Activated naive CD4-positive, alpha-beta T cell treated with anti-CD3 and anti-CD28 coated beads, Interleukin-2, amount 50 U/mL, for 72 hours (primary cell): Measurements from ENCODE around the gene RAI14. TPM values are rescaled to one million over a fixed set of nuclear protein-coding genes. Genes with fewer than 3 reads are reported as not detected.
"Not testable (repeated sequence)": the region's sequence is repeated elsewhere in the genome, so short reads cannot be mapped to it uniquely, and the experiment has no call there.

Experiments used
- ATAC-seq, 2 donors: fragments of 150-1000 bp; cut with Tn5 transposase; 2 replicates each; pipeline ENCODE4 v1.10.0; 2021; ENCODE audit warnings: mild to moderate bottlenecking in 2 of 2, moderate library complexity in 2 of 2
- DNase-seq, 2 donors: peaks; one replicate each; pipeline ENCODE4 v3.0.0; 2021 to 2022; ENCODE audit warnings: low spot score in 2 of 2
- H3K27ac Mint-ChIP-seq, 2 donors: one replicate each; pipeline ENCODE4 v1.8.0; 2022; ENCODE audit warnings: mild to moderate bottlenecking in 2 of 2, mixed read lengths in 2 of 2
- H3K36me3 Mint-ChIP-seq, 2 donors: one replicate each; pipeline ENCODE4 v1.8.0; 2022; ENCODE audit warnings: mixed read lengths in 2 of 2
- H3K9me3 Mint-ChIP-seq, 2 donors: one replicate each; pipeline ENCODE4 v1.8.0; 2022; ENCODE audit warnings: mixed read lengths in 2 of 2
- total RNA-seq, 2 donors: library from RNA; stranded (reverse); gene quantifications; one replicate each; pipeline ENCODE4 v1.2.3, GENCODE V29; 2022

Gene RAI14
- total RNA-seq, 2 donors from 2014 or later: 1.0 to 4.7 TPM

DNA sequence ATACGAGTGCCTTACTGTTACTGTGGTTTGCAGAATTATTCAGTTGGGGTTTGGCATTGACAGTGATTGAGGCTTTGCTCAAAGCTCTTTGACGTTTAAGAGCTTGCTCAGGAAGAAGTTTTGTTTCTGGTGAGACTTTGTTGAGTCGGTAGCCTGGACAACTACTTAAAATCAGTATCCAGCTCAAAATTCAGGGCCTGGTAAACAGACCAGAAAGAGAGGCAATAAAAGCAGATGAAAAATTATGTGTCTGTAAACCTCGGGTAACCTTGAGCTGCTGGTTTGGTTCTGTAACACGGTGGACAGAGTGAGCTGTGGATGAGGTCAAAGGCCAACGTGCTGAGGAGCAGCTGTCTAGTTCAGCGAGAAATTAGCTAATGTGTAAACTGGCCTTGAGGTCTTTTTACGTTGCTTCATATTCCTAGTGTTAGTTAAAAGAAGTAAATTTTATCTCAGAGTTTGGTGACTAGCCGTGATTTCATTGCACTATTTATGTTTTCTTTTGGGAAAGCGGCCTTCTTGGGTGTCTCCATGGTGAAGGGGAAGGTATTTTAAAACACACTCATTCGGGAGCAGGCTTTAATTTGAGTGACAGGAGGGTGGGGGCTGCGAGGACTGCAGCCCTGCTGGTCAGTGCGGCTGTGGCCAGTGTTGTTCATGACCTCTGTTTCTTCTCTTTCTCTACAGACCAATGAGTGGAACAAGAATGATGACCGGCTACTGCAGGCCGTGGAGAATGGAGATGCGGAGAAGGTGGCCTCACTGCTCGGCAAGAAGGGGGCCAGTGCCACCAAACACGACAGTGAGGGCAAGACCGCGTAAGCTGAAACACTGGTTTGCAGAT lies 100.9 kb downstream of the RAI14 start:
- H3K9me3 Mint-ChIP-seq: no peaks in the 10 kb centered on the region
- no peak overlapping the region for H3K27ac Mint-ChIP-seq
- H3K36me3 Mint-ChIP-seq: no peaks in the 10 kb centered on the region
- no peak for DNase-seq
- ATAC-seq: no peak

DNA sequence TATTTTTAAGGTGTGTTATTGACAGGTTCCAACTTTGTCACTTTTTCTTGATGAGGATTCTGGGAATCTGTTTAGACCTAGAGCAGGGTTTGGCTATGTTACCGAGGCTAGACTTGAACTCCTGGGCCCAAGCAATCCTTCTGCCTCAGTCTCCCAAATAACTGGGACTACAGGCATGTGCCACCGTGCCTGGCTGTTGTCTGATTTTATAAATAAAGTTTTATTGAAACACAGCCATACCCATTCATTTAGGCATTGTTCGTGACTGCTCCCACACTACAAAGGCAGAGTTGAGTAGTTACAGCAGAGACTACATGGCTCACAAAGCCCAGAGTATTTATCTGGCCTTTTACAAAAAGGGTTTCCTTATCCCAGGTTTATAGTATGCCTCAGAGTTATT lies 102.4 kb downstream of the RAI14 start:
- H3K9me3 Mint-ChIP-seq: no peaks in the 10 kb centered on the region
- DNase-seq (no peak), ATAC-seq (no peak)
- no peaks in the 10 kb centered on the region for H3K36me3 Mint-ChIP-seq
- no peak overlapping the region for H3K27ac Mint-ChIP-seq

DNA sequence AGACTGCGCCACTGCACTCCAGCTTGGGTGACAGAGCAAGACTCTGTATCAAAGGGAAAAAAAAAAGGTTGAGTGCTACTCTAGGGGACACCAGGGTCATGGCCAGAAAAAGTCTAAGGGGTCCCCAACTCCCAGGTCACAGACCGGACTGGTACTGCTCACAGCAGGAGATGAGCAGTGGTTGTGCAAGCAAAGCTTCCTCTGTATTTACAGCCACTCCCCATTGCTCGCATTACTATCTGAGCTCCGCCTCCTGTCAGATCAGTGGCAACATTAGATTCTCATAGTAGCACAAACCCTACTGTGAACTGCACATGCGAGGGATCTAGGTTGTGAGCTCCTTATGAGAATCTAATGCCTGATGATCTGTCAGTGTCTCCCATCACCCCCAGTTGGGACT lies 103.1 kb downstream of the RAI14 start:
- not testable (repeated sequence) for H3K9me3 Mint-ChIP-seq, ATAC-seq, DNase-seq, H3K36me3 Mint-ChIP-seq, H3K27ac Mint-ChIP-seq

DNA sequence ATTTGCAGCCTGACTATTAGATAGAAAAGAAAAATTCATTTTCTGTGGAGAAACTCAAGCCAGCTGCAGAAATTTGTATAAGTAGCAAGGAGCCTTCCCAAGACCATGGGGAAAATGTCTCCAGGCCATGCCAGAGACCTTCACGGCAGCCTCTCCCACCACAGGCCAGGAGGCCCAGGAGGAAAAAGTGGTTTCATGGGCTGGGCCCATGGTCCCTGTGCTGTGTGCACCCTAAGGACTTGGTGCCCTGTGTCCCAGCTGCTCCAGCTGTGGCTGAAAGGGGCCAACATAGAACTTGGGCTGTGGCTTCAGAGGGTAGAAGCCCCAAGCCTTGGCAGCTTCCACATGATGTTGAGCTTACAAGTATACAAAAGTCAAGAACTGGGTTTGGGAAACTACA lies 109.5 kb downstream of the RAI14 start:
- Mint-ChIP-seq H3K36me3 (no peaks in the 10 kb centered on the region), H3K27ac (no peak overlapping the region), H3K9me3 (no peaks in the 10 kb centered on the region)
- DNase-seq: no peak
- no peak for ATAC-seq

DNA sequence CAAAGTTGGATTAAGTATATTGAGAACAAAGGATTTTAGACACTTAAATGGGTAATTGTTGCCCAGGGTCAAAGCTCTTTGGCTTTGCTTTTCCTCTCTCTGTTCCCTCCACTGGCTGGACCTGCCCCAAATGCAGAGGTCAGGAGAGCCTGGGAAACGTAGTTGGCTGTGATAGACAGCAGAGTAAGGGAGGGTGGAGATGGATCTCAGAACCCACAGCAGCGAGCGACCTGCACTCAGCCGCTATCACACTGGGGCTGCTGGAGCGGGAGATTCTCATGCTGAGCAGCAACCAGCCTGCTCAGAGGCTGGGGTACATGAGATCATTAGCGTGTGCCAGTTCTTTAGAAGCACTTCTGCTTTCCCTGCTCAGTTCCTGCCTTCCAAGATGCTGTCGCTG lies 111.1 kb downstream of the RAI14 start:
- DNase-seq (no peak), ATAC-seq (no peak)
- Mint-ChIP-seq H3K9me3 (no peaks in the 10 kb centered on the region), H3K36me3 (no peaks in the 10 kb centered on the region), H3K27ac (no peak overlapping the region)

DNA sequence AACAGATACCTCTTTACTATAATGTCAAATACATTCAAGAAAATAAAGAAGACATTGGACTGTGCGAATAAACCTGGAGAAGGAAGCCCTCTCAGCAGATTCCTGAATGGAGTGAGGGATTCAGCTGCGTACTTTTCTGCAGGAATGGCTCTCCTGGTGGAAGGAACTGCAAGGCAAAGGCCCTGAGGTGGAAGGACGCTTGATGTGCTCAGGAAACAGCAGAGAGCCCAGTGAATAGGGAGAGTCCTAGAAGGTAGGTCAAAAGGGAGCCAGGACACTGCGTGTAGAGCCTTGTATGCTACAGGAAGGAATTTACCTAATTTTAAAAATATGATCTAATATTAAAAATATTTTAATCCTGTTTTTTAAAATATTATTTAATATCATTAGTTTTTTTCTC lies 114.4 kb downstream of the RAI14 start:
- Mint-ChIP-seq H3K9me3 (peaks cover 4 to 6% of the 10 kb centered on the region in 2 donors), H3K27ac (no peak overlapping the region)
- DNase-seq: no peak

DNA sequence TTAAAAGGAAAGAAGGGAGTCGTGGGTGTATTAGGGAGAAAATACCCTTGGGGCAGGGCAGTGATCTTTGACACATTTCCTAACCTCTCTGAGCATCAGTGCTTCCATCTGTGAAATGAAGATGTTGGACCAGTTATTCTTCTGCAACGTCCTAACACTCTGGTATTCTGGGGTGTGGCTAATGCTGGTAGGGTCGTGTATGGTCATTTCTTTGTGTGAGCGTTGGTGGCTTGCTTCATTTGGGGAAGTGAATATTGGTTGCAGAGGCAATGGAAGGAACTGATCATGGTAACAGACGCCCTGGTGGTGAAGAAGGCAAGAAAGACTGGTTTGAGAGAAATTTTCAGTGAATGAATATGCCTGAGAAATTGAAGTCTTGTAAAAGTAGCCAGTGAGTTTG lies 114.9 kb downstream of the RAI14 start:
- H3K9me3 Mint-ChIP-seq: peaks cover 4 to 11% of the 10 kb centered on the region in 2 donors
- no peak overlapping the region for H3K27ac Mint-ChIP-seq
- no peak for DNase-seq
- peaks cover 4 to 10% of the 10 kb centered on the region in 2 donors for H3K36me3 Mint-ChIP-seq
- ATAC-seq: no peak

More for the DNA sequence above, 114.4 kb downstream of the RAI14 start:
- peaks cover 4 to 10% of the 10 kb centered on the region in 2 donors for H3K36me3 Mint-ChIP-seq
- no peak for ATAC-seq

DNA sequence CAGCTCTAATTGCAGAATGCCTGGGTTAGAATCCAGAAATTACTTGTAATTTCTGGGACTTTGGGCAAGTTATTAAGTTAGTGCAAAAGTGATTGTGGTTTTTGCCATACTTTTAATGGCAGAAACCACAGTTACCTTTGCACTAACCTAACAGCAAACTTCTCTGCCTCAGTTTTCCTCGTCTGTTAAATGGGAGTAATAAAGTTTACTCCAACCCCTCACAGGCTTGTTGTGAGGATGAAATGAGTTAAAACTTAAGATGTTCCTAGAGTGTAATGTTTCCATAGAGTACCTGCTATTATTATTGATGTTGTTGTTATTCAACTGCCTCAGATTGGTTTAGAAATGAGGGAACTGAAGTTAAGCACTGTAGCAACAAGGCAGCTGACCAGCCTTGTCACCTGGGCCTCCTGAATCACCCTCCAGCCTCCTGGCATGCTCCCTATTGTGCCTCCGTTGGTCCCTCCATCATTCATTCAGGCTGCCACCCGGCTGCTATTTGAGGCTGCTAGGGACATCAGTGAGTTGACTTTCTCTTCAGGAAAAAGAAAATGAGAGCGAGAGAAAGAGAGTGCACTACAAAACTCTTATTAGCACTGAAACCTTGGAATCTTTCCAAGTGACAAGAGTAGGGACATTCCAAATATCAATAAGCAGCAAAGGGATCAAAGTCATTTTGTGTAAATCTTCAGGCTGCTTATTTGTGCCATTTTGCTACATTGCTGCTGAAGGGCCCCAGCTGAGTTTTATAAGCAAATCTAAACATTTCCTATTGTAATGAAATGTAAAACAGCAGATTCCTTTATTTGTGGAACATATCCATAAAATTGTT lies 116.4 kb downstream of the RAI14 start:
- H3K36me3 Mint-ChIP-seq: peaks cover 4 to 10% of the 10 kb centered on the region in 2 donors
- H3K9me3 Mint-ChIP-seq: peaks cover 4 to 11% of the 10 kb centered on the region in 2 donors
- no peak overlapping the region for H3K27ac Mint-ChIP-seq
- DNase-seq (no peak), ATAC-seq (no peak)

DNA sequence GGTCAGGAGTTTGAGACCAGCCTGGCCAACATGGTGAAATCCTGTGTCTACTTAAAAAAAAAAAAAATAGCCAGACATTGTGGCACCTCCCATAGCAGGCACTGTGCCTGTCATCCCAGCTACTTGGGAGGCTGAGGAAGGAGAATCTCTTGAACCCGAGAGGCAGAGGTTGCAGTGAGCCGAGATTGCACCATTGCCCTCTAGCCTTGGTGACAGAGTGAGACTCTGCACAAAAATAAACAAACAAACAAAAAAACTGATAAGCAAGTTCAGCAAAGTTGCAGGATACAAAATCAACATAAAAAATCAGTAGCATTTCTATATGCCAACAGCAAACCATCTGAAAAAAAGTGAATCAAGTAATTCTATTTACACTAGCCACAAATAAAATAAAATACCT lies 118.0 kb downstream of the RAI14 start:
- Mint-ChIP-seq H3K36me3 (peaks cover 4 to 10% of the 10 kb centered on the region in 2 donors), H3K27ac (no peak overlapping the region), H3K9me3 (peaks cover 4 to 11% of the 10 kb centered on the region in 2 donors)
- ATAC-seq (no peak), DNase-seq (no peak)

DNA sequence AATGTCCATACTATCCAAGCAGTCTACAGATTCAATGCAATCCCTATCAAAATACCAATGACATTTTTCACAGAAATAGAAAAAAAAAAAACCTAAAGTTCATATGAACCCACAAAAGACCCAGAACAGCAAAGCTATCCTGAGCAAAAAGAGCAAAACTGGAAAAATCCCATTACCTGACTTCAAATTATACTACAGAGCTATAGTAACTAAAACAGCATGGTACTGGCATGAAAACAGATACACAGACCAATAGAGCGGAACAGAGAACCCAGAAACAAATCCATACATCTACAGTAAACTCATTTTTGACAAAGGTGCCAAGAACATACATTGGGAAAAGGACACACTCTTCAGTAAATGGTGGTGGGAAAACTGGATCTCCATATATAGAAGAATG lies 118.5 kb downstream of the RAI14 start:
- DNase-seq, ATAC-seq, H3K27ac Mint-ChIP-seq: not testable (repeated sequence)
- Mint-ChIP-seq H3K36me3 (peaks cover 4 to 10% of the 10 kb centered on the region in 2 donors), H3K9me3 (peaks cover 4 to 15% of the 10 kb centered on the region in 2 donors)

DNA sequence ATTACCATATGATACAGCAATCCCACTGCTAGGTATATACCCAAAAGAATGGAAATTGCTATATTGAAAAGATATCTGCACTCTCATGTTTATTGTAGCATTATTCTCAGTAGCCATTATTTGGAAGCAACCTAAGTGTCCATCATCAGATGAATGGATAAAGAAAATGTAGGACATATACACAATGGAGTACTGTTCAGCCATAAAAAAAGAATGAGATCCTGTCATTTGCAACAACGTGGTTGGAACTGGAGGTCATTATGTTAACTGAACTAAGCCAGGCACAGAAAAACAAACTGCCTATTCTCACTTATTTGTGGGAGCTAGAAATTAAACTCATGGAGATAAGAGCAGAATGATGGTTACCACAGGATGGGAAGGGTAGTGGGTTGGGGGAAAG lies 119.8 kb downstream of the RAI14 start:
- peaks cover 4 to 15% of the 10 kb centered on the region in 2 donors for H3K9me3 Mint-ChIP-seq
- H3K36me3 Mint-ChIP-seq: peaks cover 4 to 10% of the 10 kb centered on the region in 2 donors
- no peak for DNase-seq
- no peak overlapping the region for H3K27ac Mint-ChIP-seq
- no peak for ATAC-seq

DNA sequence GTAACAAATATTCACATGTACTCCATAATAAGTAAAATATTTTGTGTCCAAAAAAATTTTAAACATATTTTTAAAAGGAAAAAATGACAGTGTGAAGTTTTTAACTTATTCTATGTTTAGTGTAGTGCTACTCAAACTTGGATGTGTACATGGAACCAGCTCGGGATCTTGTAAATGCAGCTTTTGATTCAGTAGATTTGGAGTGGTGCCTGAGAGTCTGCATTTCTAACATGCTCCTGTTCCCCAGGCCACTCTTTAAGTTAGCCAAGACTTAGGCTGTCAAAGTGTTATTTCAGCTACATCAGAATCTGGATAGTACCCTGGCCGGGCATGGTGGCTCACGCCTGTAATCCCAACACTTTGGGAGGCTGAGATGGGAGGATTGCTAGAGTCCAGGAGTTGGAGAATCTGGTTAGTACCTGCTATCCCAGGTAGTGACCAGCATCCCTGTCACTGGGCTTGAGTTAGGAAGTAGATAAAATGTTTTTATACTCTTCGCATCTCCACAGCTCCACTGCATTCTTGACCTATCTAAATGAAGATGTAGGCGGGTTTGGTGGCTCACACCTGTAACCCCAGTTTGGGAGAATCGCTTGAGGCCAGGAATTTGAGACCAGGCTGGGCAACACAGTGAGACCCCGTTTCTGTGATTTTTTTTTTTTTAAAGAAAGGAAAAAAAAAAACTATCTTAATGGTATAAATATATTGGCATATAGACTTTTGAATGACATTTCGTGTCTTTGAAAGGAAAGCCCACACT lies 122.1 kb downstream of the RAI14 start:
- H3K9me3 Mint-ChIP-seq: peaks cover 16 to 24% of the 10 kb centered on the region in 2 donors
- ATAC-seq: no peak
- no peak overlapping the region for H3K27ac Mint-ChIP-seq
- no peak for DNase-seq
- peaks cover 10 to 13% of the 10 kb centered on the region in 2 donors for H3K36me3 Mint-ChIP-seq

DNA sequence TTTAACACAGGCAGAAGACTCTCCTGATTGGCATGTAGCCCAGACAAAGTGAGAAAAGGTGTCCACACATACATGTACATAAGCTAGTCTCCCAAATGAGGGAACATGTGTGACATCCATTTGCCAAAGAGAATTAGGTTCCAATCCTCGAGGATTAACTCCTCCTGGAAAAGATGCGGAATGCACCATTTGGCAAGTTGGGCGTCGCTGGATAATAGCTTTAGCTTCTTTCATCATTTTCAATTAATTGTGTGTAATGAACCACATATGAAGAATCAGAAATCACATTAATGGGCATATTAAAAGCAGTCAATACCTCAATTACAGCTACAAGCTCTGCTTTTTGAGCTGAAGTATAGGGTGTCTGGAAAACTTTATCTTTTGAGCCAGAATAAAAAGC lies 127.8 kb downstream of the RAI14 start:
- not testable (repeated sequence) for DNase-seq, ATAC-seq, H3K27ac Mint-ChIP-seq
- peaks cover 18 to 22% of the 10 kb centered on the region in 2 donors for H3K9me3 Mint-ChIP-seq
- H3K36me3 Mint-ChIP-seq: peaks cover 4 to 15% of the 10 kb centered on the region in 2 donors

DNA sequence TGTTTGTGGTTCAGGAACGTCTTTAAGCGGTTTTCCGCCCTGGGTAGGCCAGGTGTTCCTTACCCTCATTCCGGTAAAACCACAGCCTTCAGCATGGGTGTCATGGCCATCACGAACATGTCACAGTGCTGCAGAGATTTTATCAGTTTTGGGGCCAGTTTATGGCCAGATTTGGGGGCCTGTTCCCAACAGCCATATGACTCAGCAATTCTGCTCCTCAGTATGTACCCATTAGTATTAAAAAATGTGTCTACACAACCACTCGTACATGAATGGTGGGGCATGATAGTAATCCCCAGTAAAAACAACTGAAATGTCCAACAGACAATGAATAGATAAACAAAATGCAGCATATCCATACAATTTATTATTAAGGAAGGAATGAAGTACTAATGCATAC lies 130.9 kb downstream of the RAI14 start:
- H3K27ac Mint-ChIP-seq: no peak overlapping the region
- DNase-seq (no peak), ATAC-seq (no peak)
- peaks cover 4 to 10% of the 10 kb centered on the region in 2 donors for H3K36me3 Mint-ChIP-seq
- H3K9me3 Mint-ChIP-seq: peaks cover 12 to 18% of the 10 kb centered on the region in 2 donors

DNA sequence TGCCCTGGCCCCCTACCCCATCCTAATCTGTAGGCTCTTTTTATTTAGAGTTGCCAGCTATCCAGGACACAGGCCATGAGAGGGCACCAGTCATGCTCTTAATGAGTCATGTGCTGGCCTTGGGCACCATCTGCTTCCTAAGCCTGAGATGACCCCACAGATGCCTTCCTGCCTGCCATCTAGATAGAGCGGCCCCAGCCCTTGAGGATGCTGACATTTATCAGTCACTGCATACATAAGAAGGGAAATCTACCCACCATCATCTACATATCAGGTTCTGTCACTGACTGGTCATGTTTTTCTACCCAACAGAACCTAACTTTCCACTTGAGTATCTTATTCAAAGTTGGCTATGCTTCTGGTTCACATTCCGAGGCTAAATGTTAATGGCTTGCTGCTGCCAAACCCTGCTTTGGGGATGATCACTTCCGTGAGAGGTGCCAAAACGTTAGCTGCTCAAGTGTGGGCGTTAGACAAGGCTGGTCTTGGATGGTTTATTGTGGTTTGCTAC lies 132.9 kb downstream of the RAI14 start:
- peaks cover 5 to 6% of the 10 kb centered on the region in 2 donors for H3K9me3 Mint-ChIP-seq
- peaks cover 4 to 6% of the 10 kb centered on the region in 2 donors for H3K36me3 Mint-ChIP-seq
- DNase-seq (no peak), ATAC-seq (peak in 1 of 2 donors; percentile 29)
- H3K27ac Mint-ChIP-seq: no peak overlapping the region

DNA sequence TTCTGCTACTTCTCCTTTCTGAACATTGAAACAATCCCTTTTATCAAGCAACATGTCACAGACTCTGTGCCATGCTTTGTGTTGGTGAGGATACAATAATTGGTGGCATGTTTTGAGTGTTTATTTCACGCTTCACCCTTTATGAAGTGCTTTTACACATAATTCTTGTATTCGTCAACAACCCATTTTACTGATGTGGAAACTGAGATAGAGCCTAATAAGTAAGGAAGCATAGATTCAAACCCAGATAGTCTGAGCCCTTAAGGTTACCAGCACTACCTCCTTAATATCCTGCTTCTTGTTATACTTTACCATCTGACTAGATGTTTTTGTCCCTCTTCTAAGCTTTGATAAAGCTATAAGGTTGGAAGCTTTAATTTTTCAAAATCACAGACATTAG lies 133.5 kb downstream of the RAI14 start:
- no peak for ATAC-seq
- peaks cover 4 to 6% of the 10 kb centered on the region in 2 donors for H3K36me3 Mint-ChIP-seq

More for the DNA sequence above, 133.5 kb downstream of the RAI14 start:
- H3K9me3 Mint-ChIP-seq: peaks cover 5 to 6% of the 10 kb centered on the region in 2 donors
- DNase-seq: no peak
- no peak overlapping the region for H3K27ac Mint-ChIP-seq
